CD4-positive, alpha-beta T cell (primary cell): ENCODE results near the gene RAVER1. TPM values are rescaled to one million over a fixed set of nuclear protein-coding genes. Genes with fewer than 3 reads are reported as not detected.

ENCODE experiments used
- ATAC-seq: fragments of 200-7000 bp; cut with Tn5 transposase; one replicate; pipeline ENCODE4 v1.10.0; 2022; ENCODE audit warnings: mild to moderate bottlenecking; ENCODE audit not compliant: poor library complexity
- CTCF ChIA-PET: fragments of 350-600 bp; sonication (Branson Sonifier 250); formaldehyde crosslinking; loops from one replicate; lab custom pipeline; 2021; ENCODE audit warnings: antibody characterized with exemption, inconsistent platforms; lab: Charles Lee
- POLR2A ChIA-PET: fragments of 350-600 bp; sonication (Branson Sonifier 250); formaldehyde crosslinking; loops from one replicate; lab custom pipeline; 2021; ENCODE audit warnings: antibody characterized with exemption, inconsistent platforms; lab: Charles Lee
- DNase-seq, 14 experiments: peaks; one replicate each; pipeline ENCODE4 v3.0.0-alpha.2; 2013 to 2020; ENCODE audit warnings: mixed read lengths in 2 of 14
- H3K27ac ChIP-seq, 2 donors: one replicate each; pipeline versions ENCODE4 v1.5.1 to v1.7.0; 2013; ENCODE audit warnings: low read length in 2 of 2, low read depth in 1 of 2, mild to moderate bottlenecking in 1 of 2
- H3K27me3 ChIP-seq, 2 experiments: 1 replicate in 1 of 2; 2 replicates in 1 of 2; pipeline versions ENCODE4 v1.6.1 to v1.7.0; 2013; ENCODE audit warnings: low read length in 2 of 2, control low read depth in 1 of 2, mild to moderate bottlenecking in 1 of 2, moderate library complexity in 1 of 2; ENCODE audit not compliant: insufficient read depth in 2 of 2, control insufficient read depth in 1 of 2
- H3K36me3 ChIP-seq: one replicate; pipeline ENCODE4 v1.6.1; 2013; ENCODE audit warnings: low read length, control low read depth; ENCODE audit not compliant: insufficient read depth
- H3K4me1 ChIP-seq: one replicate; pipeline ENCODE4 v1.6.1; 2013; ENCODE audit warnings: low read length, control low read depth; ENCODE audit not compliant: insufficient read depth
- H3K4me3 ChIP-seq: one replicate; pipeline ENCODE4 v1.5.1; 2013; ENCODE audit warnings: mild to moderate bottlenecking, low read length, moderate library complexity
- H3K9me3 ChIP-seq, 2 experiments: 1 replicate in 1 of 2; 2 replicates in 1 of 2; pipeline versions ENCODE4 v1.6.1 to v1.7.0; 2013; ENCODE audit warnings: low read length in 2 of 2, mild to moderate bottlenecking in 2 of 2, control low read depth in 1 of 2, moderate library complexity in 1 of 2; ENCODE audit not compliant: control insufficient read depth in 1 of 2, insufficient read depth in 1 of 2
- H3K27ac Mint-ChIP-seq: one replicate; pipeline ENCODE4 v1.8.0; 2020; ENCODE audit warnings: mixed read lengths
- H3K27me3 Mint-ChIP-seq: one replicate; pipeline ENCODE4 v1.8.0; 2021; ENCODE audit warnings: mixed read lengths
- H3K36me3 Mint-ChIP-seq: one replicate; pipeline ENCODE4 v1.8.0; 2021; ENCODE audit warnings: low read depth, mixed read lengths
- H3K4me1 Mint-ChIP-seq: one replicate; pipeline ENCODE4 v1.8.0; 2021; ENCODE audit warnings: low read depth, mixed read lengths
- H3K4me3 Mint-ChIP-seq: one replicate; pipeline ENCODE4 v1.8.0; 2020; ENCODE audit warnings: mild to moderate bottlenecking, mixed read lengths
- H3K9me3 Mint-ChIP-seq: one replicate; pipeline ENCODE4 v1.8.0; 2020; ENCODE audit warnings: mixed read lengths
- intact Hi-C, 2 experiments: fragments of 100-400 bp; cut with DNase I in 1 of 2; cut with micrococcal nuclease in 1 of 2; formaldehyde crosslinking; loops; one replicate each; pipeline versions ENCODE4 v1.15.1 to v1.9.0; 2023 to 2025; cut with DNase I, micrococcal nuclease
- total RNA-seq, 174 experiments: library from RNA in 2 of 174; stranded (reverse) in 2 of 174; gene quantifications; one replicate each; pipeline ENCODE4 v1.2.3 and lab custom pipeline; 2021 to 2026
- TF ChIP-seq, protein P1 (sequence below): fragments of 200-600 bp; IDR thresholded peaks from one replicate; pipeline ENCODE4 v1.8.0; 2022; ENCODE audit warnings: antibody characterized with exemption, mild to moderate bottlenecking

RAVER1 gene
- total RNA-seq, 2 experiments from 2014 or later, result 20.5 to 21.3 TPM

DNA sequence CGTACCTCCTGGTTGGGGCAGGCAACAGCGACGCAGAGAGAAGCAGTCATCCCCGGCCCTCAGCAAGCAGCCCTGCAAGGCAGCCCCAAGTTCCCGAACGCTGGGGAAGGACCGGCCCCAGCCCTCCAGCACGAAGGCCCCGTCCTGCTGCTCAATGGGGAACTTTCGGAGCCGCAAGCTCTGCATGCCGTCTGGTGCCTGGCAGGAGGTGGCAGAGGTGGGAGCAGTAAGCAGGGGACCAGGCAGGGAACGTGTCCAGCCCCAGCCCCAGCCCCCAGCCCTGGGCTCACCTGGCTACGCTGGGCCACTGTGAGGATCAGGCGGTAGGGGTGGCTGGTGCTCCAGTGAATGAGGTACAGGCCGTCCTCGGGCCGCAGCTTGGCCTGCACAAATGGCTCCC, 28.9 kb upstream of the RAVER1 start:
- H3K4me1 ChIP-seq, result no peaks in the 10 kb centered on the region
- H3K36me3 ChIP-seq, result peaks cover 80% of the 10 kb centered on the region
- Mint-ChIP-seq H3K9me3 (no peaks in the 10 kb centered on the region), H3K4me1 (no peaks in the 10 kb centered on the region), H3K4me3 (no peak overlapping the region), H3K36me3 (peaks cover 79% of the 10 kb centered on the region), H3K27me3 (no peaks in the 10 kb centered on the region), H3K27ac (no peak overlapping the region)
- no peak overlapping the region for H3K27ac ChIP-seq
- ATAC-seq (no peak), DNase-seq (no peak)
- CTCF ChIA-PET, result no interaction called here
- no peak overlapping the region for H3K4me3 ChIP-seq
- H3K27me3 ChIP-seq, result no peaks in the 10 kb centered on the region
- TF ChIP-seq, protein P1, sequence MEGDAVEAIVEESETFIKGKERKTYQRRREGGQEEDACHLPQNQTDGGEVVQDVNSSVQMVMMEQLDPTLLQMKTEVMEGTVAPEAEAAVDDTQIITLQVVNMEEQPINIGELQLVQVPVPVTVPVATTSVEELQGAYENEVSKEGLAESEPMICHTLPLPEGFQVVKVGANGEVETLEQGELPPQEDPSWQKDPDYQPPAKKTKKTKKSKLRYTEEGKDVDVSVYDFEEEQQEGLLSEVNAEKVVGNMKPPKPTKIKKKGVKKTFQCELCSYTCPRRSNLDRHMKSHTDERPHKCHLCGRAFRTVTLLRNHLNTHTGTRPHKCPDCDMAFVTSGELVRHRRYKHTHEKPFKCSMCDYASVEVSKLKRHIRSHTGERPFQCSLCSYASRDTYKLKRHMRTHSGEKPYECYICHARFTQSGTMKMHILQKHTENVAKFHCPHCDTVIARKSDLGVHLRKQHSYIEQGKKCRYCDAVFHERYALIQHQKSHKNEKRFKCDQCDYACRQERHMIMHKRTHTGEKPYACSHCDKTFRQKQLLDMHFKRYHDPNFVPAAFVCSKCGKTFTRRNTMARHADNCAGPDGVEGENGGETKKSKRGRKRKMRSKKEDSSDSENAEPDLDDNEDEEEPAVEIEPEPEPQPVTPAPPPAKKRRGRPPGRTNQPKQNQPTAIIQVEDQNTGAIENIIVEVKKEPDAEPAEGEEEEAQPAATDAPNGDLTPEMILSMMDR, result no peak
- H3K9me3 ChIP-seq, result no peaks in the 10 kb centered on the region
- POLR2A ChIA-PET, result no interaction called here
- intact Hi-C loops, result no loop called here

- Mint-ChIP-seq H3K9me3 (no peaks in the 10 kb centered on the region), H3K27me3 (no peaks in the 10 kb centered on the region), H3K36me3 (peaks cover 73% of the 10 kb centered on the region), H3K4me3 (no peak overlapping the region), H3K27ac (no peak overlapping the region), H3K4me1 (no peaks in the 10 kb centered on the region)
- Histone ChIP-seq H3K36me3 (peaks cover 78% of the 10 kb centered on the region), H3K4me3 (no peak overlapping the region), H3K27ac (no peak overlapping the region), H3K4me1 (no peaks in the 10 kb centered on the region), H3K9me3 (no peaks in the 10 kb centered on the region), H3K27me3 (no peaks in the 10 kb centered on the region)
- no peak for ATAC-seq
- TF ChIP-seq, protein P1, result no peak
- ChIA-PET POLR2A (no interaction called here), CTCF (no interaction called here)
- DNase-seq, result no peak
- intact Hi-C loops, result no loop called here
Measured at GRCh38 chr19:10361569-10362011, 28.3 kb upstream of the RAVER1 start.

DNA sequence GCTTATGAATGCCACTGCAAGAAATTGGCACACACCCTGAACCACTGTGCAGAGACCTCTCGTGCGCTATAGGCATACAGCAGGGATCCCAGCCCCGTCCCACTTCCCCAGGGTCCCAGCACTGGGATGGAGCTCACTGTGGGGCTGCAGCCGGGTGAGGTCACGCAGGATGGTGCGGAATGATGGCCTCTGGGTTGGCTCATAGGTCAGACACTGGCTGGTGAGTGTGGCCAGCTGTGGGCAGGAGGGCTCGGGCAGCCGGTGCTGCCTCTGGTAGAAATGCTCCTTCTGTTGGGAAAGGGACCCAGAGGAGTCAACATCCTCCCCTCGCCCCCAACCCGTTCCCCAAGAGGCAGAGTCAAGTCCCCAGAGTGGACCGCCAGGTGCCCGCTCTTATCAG, 23.1 kb upstream of the RAVER1 start:
- CTCF ChIA-PET, result no interaction called here
- peaks cover 68% of the 10 kb centered on the region for H3K36me3 ChIP-seq
- H3K27me3 ChIP-seq, result no peaks in the 10 kb centered on the region
- Mint-ChIP-seq H3K27ac (no peak overlapping the region), H3K4me3 (no peak overlapping the region), H3K27me3 (no peaks in the 10 kb centered on the region), H3K9me3 (no peaks in the 10 kb centered on the region), H3K4me1 (no peaks in the 10 kb centered on the region), H3K36me3 (peaks cover 71% of the 10 kb centered on the region)
- TF ChIP-seq, protein P1, result no peak
- H3K9me3 ChIP-seq, result no peaks in the 10 kb centered on the region
- ATAC-seq, result no peak
- no peak for DNase-seq
- H3K27ac ChIP-seq, result no peak overlapping the region
- POLR2A ChIA-PET, result no interaction called here
- no peak overlapping the region for H3K4me3 ChIP-seq
- intact Hi-C loops, result loop anchor here in 1 of 2 experiments (10.0 kb wide), 1 partner anchor 1412 kb away; no protein-coding TSS in a partner anchor
- no peaks in the 10 kb centered on the region for H3K4me1 ChIP-seq
